ENCODE measurements around the gene DDX21. TPM values are rescaled to one million over a fixed set of nuclear protein-coding genes. Genes with fewer than 3 reads are reported as not detected.
"Not testable (repeated sequence)": the region's sequence is repeated elsewhere in the genome, so short reads cannot be mapped to it uniquely, and the experiment has no call there.

The DDX21 gene
- total RNA-seq, 4 donors from 2014 or later, result 39.2 to 112 (median 84.0) TPM

GRCh38 chr10:69010151-69010640, 54.2 kb downstream of the DDX21 start:
- Histone ChIP-seq H3K4me3 (no peak overlapping the region), H3K36me3 (peaks cover 11 to 77% (median 12%) of the 10 kb centered on the region in 3 donors), H3K9me3 (no peaks in the 10 kb centered on the region), H3K27me3 (no peaks in the 10 kb centered on the region), H3K27ac (no peak overlapping the region), H3K4me1 (peaks cover 0 to under 1% (median 0%) of the 10 kb centered on the region in 3 donors)
- no peak for TF ChIP-seq POLR2A (IDR thresholded peaks at IDR 0.05)
- no peak for TF ChIP-seq CTCF (IDR thresholded peaks at IDR 0.05)
- 45 to 67% methylated on average over 1 of the region's 1 CpG for WGBS, 2 donors
- no peak for DNase-seq
- intact Hi-C loops (cut with DNase I), result no loop called here

GRCh38 chr10:69012778-69013177, 56.8 kb downstream of the DDX21 start:
- H3K9me3 ChIP-seq; H3K27ac ChIP-seq; H3K4me3 ChIP-seq; H3K27me3 ChIP-seq; intact Hi-C loops (cut with DNase I); H3K4me1 ChIP-seq; DNase-seq: not testable (repeated sequence)
- H3K36me3 ChIP-seq, result peaks cover 7 to 77% (median 19%) of the 10 kb centered on the region in 3 donors
- 79 to 93% methylated on average over 2 of the region's 2 CpGs for WGBS, 2 donors

- no peak for TF ChIP-seq CTCF (IDR thresholded peaks at IDR 0.05)
- H3K27me3 ChIP-seq, result no peaks in the 10 kb centered on the region
- no peak overlapping the region for H3K27ac ChIP-seq
- DNase-seq, result no peak
- intact Hi-C loops (cut with DNase I), result no loop called here
- H3K4me3 ChIP-seq, result no peak overlapping the region
- H3K4me1 ChIP-seq, result no peaks in the 10 kb centered on the region
- H3K36me3 ChIP-seq, result peaks cover 7 to 84% (median 19%) of the 10 kb centered on the region in 3 donors
- no peaks in the 10 kb centered on the region for H3K9me3 ChIP-seq
- WGBS, 2 donors, result 79 to 96% methylated on average over 1 of the region's 1 CpG
Observed at GRCh38 chr10:69014171-69014570, 58.2 kb downstream of the DDX21 start.

GRCh38 chr10:69018613-69019012, 62.6 kb downstream of the DDX21 start:
- no peak for DNase-seq
- 70 to 87% methylated on average over 3 of the region's 3 CpGs for WGBS, 2 donors
- no peak overlapping the region for H3K4me3 ChIP-seq
- no peak for TF ChIP-seq POLR2A (IDR thresholded peaks at IDR 0.05)
- TF ChIP-seq CTCF (IDR thresholded peaks at IDR 0.05), result no peak
- intact Hi-C loops (cut with DNase I), result no loop called here
- H3K36me3 ChIP-seq, result peaks cover 0 to 53% (median 8%) of the 10 kb centered on the region in 3 donors
- H3K27me3 ChIP-seq, result no peaks in the 10 kb centered on the region
- no peaks in the 10 kb centered on the region for H3K4me1 ChIP-seq
- H3K9me3 ChIP-seq, result no peaks in the 10 kb centered on the region
- H3K27ac ChIP-seq, result no peak overlapping the region

GRCh38 chr10:69022611-69023010, 66.6 kb downstream of the DDX21 start:
- intact Hi-C loops (cut with DNase I), result no loop called here
- Histone ChIP-seq H3K4me3 (no peak overlapping the region), H3K4me1 (no peaks in the 10 kb centered on the region), H3K27ac (no peak overlapping the region), H3K27me3 (no peaks in the 10 kb centered on the region), H3K9me3 (no peaks in the 10 kb centered on the region), H3K36me3 (peaks cover 0 to 13% (median 0%) of the 10 kb centered on the region in 3 donors)
- no peak for TF ChIP-seq CTCF (IDR thresholded peaks at IDR 0.05)
- no peak for TF ChIP-seq POLR2A (IDR thresholded peaks at IDR 0.05)
- no peak for DNase-seq
- WGBS, 2 donors, result 97 to 98% methylated on average over 18 of the region's 19 CpGs

- DNase-seq, result no peak
- Histone ChIP-seq H3K9me3 (no peaks in the 10 kb centered on the region), H3K27me3 (no peaks in the 10 kb centered on the region), H3K4me3 (no peak overlapping the region), H3K27ac (no peak overlapping the region), H3K36me3 (no peaks in the 10 kb centered on the region), H3K4me1 (no peaks in the 10 kb centered on the region)
- intact Hi-C loops (cut with DNase I), result no loop called here
- no peak for TF ChIP-seq CTCF (IDR thresholded peaks at IDR 0.05)
- TF ChIP-seq POLR2A (IDR thresholded peaks at IDR 0.05), result no peak
- WGBS, 2 donors, result 74 to 78% methylated on average over 4 of the region's 4 CpGs
Observed at GRCh38 chr10:69025370-69025896, 69.5 kb downstream of the DDX21 start.
